HG03060 (cell line): ENCODE data around the gene RFWD3.
A peak's percentile ranks its signal among the peaks of the same experiment; 100 is the strongest.

Experiments used
- ATAC-seq: cut with Tn5 transposase; IDR thresholded peaks from one replicate; pipeline ENCODE4 v1.9.1; 2021; ENCODE audit warnings: low read depth, moderate number of reproducible peaks; ENCODE audit not compliant: unreplicated experiment

The RFWD3 gene

GRCh38 chr16:74625500-74626350 is 41.0 kb downstream of the RFWD3 start:
- no peak for ATAC-seq

GRCh38 chr16:74623839-74624235 is 42.8 kb downstream of the RFWD3 start:
- ATAC-seq: no peak

GRCh38 chr16:74623214-74623838 is 43.4 kb downstream of the RFWD3 start:
- no peak for ATAC-seq

- no peak for ATAC-seq
These were observed 44.7 kb downstream of the RFWD3 start for GRCh38 chr16:74622005-74622404.

- ATAC-seq: no peak
These were observed 49.4 kb downstream of the RFWD3 start for GRCh38 chr16:74617206-74617788.

- no peak for ATAC-seq
These were observed 55.0 kb downstream of the RFWD3 start for GRCh38 chr16:74611721-74612120.

GRCh38 chr16:74608944-74609343 is 57.7 kb downstream of the RFWD3 start:
- ATAC-seq: no peak

GRCh38 chr16:74608381-74608780 is 58.3 kb downstream of the RFWD3 start:
- ATAC-seq: no peak

GRCh38 chr16:74607962-74608356 is 58.7 kb downstream of the RFWD3 start:
- no peak for ATAC-seq

GRCh38 chr16:74607310-74607961 is 59.2 kb downstream of the RFWD3 start:
- peak; percentile 23 for ATAC-seq

- peak; percentile 77 for ATAC-seq
These were observed 60.0 kb downstream of the RFWD3 start, which contains the start of gene GLG1 for GRCh38 chr16:74606521-74607309. Gene GLG1, minus strand, starts transcription at chr16:74607114. Its CDS starts 20 bp downstream, at chr16:74607094.

GRCh38 chr16:74605746-74606520 is 60.7 kb downstream of the RFWD3 start:
- no peak for ATAC-seq

- no peak for ATAC-seq
These were observed 61.3 kb downstream of the RFWD3 start for GRCh38 chr16:74605332-74605731.

- no peak for ATAC-seq
These were observed 62.8 kb downstream of the RFWD3 start for GRCh38 chr16:74603848-74604247.

GRCh38 chr16:74601126-74601871 is 65.4 kb downstream of the RFWD3 start:
- ATAC-seq: no peak

- ATAC-seq: no peak
These were observed 70.1 kb downstream of the RFWD3 start for GRCh38 chr16:74596586-74596985.

- no peak for ATAC-seq
These were observed 73.8 kb downstream of the RFWD3 start for GRCh38 chr16:74592847-74593246.

GRCh38 chr16:74591876-74592650 is 74.6 kb downstream of the RFWD3 start:
- no peak for ATAC-seq
